NB4 (cell line): ENCODE measurements around the gene INSR.
A peak's percentile ranks its signal among the peaks of the same experiment; 100 is the strongest.

Experiments
- DNase-seq: peaks from one replicate; pipeline ENCODE4 v3.0.0; 2010; ENCODE audit warnings: low read depth
- H3K4me3 ChIP-seq: one replicate; pipeline ENCODE4 v1.5.1; 2011; ENCODE audit warnings: mild to moderate bottlenecking, low read depth, low read length, moderate library complexity
- MYC ChIP-seq: IDR thresholded peaks from 2 replicates; pipeline ENCODE4 v1.6.1; 2011; ENCODE audit warnings: low read depth, low read length
- POLR2A ChIP-seq: IDR thresholded peaks from 2 replicates; pipeline ENCODE4 v1.6.1; 2011; ENCODE audit warnings: mild to moderate bottlenecking; ENCODE audit not compliant: insufficient read length; ENCODE audit errors: extremely low read depth
- TF ChIP-seq, protein P1 (sequence below): IDR thresholded peaks from 2 replicates; pipeline ENCODE4 v1.6.1; 2011; ENCODE audit warnings: low read depth, low read length
- TF ChIP-seq, protein P2 (sequence below): IDR thresholded peaks from one replicate; pipeline ENCODE4 v1.5.1; 2012; ENCODE audit warnings: low read depth, low read length

INSR gene

DNA sequence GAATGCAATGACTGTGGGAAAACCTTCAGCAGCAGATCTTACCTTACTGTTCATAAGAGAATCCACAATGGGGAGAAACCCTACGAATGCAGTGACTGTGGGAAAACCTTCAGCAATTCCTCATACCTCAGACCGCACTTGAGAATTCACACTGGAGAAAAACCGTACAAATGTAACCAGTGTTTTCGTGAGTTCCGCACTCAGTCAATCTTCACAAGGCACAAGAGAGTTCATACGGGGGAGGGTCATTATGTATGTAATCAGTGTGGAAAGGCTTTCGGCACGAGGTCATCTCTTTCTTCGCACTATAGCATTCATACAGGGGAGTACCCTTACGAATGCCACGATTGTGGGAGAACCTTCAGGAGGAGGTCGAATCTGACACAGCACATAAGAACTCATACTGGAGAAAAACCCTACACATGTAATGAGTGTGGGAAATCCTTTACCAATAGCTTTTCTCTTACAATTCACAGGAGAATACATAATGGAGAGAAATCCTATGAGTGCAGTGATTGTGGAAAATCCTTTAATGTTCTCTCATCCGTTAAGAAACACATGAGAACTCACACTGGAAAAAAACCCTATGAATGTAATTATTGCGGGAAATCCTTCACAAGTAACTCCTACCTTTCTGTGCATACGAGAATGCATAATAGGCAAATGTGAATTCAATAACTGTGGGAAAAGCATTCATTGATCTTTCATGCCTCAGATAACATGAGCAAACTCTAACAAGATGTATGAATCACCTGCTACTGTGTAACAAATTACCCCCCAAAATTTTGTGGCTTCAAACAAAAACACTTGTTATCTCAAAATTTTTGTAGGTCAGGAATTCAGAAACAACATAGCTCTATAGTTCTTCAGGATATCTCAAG, 210.9 kb downstream of the INSR start:
- TF ChIP-seq, protein P1, sequence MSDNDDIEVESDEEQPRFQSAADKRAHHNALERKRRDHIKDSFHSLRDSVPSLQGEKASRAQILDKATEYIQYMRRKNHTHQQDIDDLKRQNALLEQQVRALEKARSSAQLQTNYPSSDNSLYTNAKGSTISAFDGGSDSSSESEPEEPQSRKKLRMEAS: no peak
- TF ChIP-seq MYC: no peak
- no peak for TF ChIP-seq POLR2A
- TF ChIP-seq, protein P2, sequence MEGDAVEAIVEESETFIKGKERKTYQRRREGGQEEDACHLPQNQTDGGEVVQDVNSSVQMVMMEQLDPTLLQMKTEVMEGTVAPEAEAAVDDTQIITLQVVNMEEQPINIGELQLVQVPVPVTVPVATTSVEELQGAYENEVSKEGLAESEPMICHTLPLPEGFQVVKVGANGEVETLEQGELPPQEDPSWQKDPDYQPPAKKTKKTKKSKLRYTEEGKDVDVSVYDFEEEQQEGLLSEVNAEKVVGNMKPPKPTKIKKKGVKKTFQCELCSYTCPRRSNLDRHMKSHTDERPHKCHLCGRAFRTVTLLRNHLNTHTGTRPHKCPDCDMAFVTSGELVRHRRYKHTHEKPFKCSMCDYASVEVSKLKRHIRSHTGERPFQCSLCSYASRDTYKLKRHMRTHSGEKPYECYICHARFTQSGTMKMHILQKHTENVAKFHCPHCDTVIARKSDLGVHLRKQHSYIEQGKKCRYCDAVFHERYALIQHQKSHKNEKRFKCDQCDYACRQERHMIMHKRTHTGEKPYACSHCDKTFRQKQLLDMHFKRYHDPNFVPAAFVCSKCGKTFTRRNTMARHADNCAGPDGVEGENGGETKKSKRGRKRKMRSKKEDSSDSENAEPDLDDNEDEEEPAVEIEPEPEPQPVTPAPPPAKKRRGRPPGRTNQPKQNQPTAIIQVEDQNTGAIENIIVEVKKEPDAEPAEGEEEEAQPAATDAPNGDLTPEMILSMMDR: no peak
- DNase-seq: peak; percentile 37
- no peak overlapping the region for H3K4me3 ChIP-seq

DNA sequence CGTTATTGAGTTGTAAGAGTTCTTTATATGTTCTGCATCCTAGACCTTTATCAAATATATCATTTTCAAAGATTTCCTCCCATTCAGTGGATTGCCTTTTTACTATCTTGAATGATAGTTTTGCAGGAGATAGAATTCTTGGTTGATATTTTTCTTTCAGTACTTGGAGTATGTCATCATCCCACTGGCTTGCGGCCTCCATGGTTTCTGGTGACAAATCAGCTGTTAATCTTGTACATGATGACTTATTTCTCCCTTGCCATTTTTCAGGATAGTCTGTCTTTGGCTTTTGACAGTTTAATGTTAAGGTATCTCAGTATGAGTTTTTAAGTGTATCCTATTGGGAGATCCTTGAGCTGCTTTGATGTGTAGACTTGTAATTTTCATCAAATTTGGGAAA, 216.2 kb downstream of the INSR start:
- DNase-seq: peak; percentile 9
- H3K4me3 ChIP-seq: no peak overlapping the region
- TF ChIP-seq, protein P1: no peak
- TF ChIP-seq, protein P2: no peak

DNA sequence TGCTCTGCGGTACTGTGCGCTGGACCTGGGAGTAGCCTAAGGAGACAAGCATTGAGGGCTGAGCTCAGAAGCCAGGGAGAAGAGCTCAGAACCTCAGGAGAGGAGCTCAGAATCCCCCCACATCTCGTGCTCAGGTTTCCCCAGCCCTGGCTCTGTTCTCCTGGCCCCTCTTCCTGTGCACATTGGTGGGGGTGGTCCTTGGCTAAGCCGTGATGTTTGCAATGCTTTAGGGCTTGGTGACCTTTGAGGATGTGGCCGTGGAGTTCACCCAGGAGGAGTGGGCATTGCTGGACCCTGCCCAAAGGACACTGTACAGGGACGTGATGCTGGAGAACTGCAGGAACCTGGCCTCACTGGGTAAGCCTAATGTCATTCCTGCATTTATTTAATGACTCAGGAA, 218.1 kb downstream of the INSR start:
- TF ChIP-seq, protein P2: no peak
- TF ChIP-seq, protein P1: no peak
- TF ChIP-seq MYC: no peak
- no peak for TF ChIP-seq POLR2A
- no peak for DNase-seq
- no peak overlapping the region for H3K4me3 ChIP-seq

DNA sequence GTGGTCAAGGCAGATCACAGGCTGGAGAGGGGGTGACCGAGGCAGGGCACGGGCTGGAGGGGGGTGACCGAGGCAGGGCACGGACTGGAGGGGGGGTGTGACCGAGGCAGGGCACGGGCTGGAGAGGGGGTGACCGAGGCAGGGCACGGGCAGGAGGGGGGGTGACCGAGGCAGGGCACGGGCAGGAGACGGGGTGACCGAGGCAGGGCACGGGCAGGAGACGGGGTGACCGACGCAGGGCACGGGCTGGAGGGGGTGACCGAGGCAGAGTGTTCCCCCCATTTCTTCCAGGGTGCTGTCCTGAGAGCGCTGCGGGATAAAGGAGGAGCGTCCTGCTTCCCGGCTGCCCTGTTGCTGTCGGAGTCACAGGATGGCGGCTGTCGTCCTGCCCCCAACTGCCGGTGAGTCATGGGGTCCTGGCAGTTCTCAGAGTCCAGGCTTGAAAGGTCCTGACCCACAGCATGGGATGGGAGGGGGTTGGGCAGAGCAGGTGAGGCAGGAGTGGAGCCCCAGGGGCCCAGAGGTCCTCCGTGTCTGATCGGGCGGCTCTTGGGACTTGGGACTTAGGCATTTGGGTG, 219.4 kb downstream of the INSR start:
- TF ChIP-seq POLR2A: no peak
- TF ChIP-seq, protein P1: no peak
- TF ChIP-seq, protein P2: no peak
- TF ChIP-seq MYC: no peak

DNA sequence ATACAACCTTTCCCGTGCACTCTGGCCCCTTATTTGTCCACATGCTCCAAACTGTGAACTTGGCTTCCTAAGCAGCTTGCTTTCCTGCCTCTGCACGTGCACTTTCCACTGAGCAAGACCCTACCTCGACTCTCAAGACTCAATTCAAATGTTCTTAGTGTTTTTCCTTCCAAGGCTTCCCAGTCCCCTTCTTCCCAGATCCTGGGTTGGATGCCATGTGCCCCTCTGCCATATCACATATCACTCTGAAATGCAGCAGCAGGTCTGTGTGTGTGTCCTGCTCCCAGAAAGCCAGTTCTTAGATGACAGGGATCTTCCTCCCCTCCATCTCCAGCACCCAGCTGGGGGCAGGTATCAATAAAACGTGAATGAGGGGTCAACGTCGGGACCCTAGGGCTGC, 221.7 kb downstream of the INSR start:
- no peak for DNase-seq
- H3K4me3 ChIP-seq: no peak overlapping the region
- TF ChIP-seq POLR2A (no peak), MYC (no peak)
- TF ChIP-seq, protein P1: no peak
- TF ChIP-seq, protein P2: no peak

More for the DNA sequence above, 219.4 kb downstream of the INSR start:
- DNase-seq: no peak
- H3K4me3 ChIP-seq: no peak overlapping the region
